A673 (cell line): Measurements from ENCODE around the gene TMED10. TPM values are rescaled to one million over a fixed set of nuclear protein-coding genes. Genes with fewer than 3 reads are reported as not detected.
A peak's percentile ranks its signal among the peaks of the same experiment; 100 is the strongest.

Experiments
- Bru-seq: library from RNA; stranded (reverse); fragments of 400-500 nt; gene quantifications from one replicate; lab custom pipeline; 2021; lab: Mats Ljungman, UMichigan
- BruChase-seq, 2 experiments: library from RNA; stranded (reverse); fragments of 400-500 nt; gene quantifications; one replicate each; lab custom pipeline; 2021; lab: Mats Ljungman, UMichigan
- BruUV-seq: library from RNA; stranded (reverse); fragments of 400-500 nt; replicated peaks from 2 replicates; lab custom pipeline; 2021; lab: Mats Ljungman, UMichigan
- CTCF ChIA-PET: fragments of 300-600 bp; sonication (Branson Sonifier 250); formaldehyde crosslinking; loops from one replicate; lab custom pipeline; 2022; ENCODE audit warnings: antibody characterized with exemption; lab: Charles Lee
- POLR2A ChIA-PET: fragments of 300-600 bp; sonication (Branson Sonifier 250); formaldehyde crosslinking; loops from one replicate; lab custom pipeline; 2022; ENCODE audit warnings: antibody characterized with exemption; ENCODE audit not compliant: low non-redundant PET; lab: Charles Lee
- DNase-seq: peaks from one replicate; pipeline ENCODE4 v3.0.0-alpha.2; 2015; ENCODE audit warnings: low spot score
- H3K27ac ChIP-seq: fragments of 200-600 bp; sonication (generic); 2 replicates; pipeline ENCODE4 v1.5.1; 2016; ENCODE audit warnings: mixed run types, low read depth, mild to moderate bottlenecking, mixed read lengths, antibody characterized with exemption, low read length; ENCODE audit not compliant: poor library complexity, severe bottlenecking
- H3K27me3 ChIP-seq: fragments of 200-600 bp; sonication (generic); replicated peaks from 2 replicates; pipeline ENCODE4 v1.6.1; 2017; ENCODE audit warnings: mixed run types, low read depth, mild to moderate bottlenecking, mixed read lengths, antibody characterized with exemption, low read length; ENCODE audit not compliant: insufficient read depth, poor library complexity
- H3K36me3 ChIP-seq: fragments of 200-600 bp; sonication (generic); 2 replicates; pipeline ENCODE4 v1.6.1; 2016; ENCODE audit warnings: mixed run types, mild to moderate bottlenecking, mixed read lengths, antibody characterized with exemption, low read length; ENCODE audit not compliant: insufficient read depth, poor library complexity, severe bottlenecking
- H3K4me1 ChIP-seq: fragments of 200-600 bp; sonication (generic); 2 replicates; pipeline ENCODE4 v1.6.1; 2017; ENCODE audit warnings: mixed run types, mild to moderate bottlenecking, mixed read lengths, antibody characterized with exemption, low read length; ENCODE audit not compliant: insufficient read depth, poor library complexity, severe bottlenecking
- H3K4me3 ChIP-seq: fragments of 200-600 bp; sonication (generic); 2 replicates; pipeline ENCODE4 v1.5.1; 2016; ENCODE audit warnings: low read depth, mixed run types, mild to moderate bottlenecking, mixed read lengths, low read length; ENCODE audit not compliant: poor library complexity, severe bottlenecking
- H3K9me3 ChIP-seq: fragments of 200-600 bp; sonication (generic); 2 replicates; pipeline ENCODE4 v1.6.1; 2016; ENCODE audit warnings: mixed run types, low read depth, mild to moderate bottlenecking, mixed read lengths, antibody characterized with exemption, low read length; ENCODE audit not compliant: poor library complexity, severe bottlenecking
- EZH2 ChIP-seq: fragments of 200-600 bp; sonication (generic); IDR thresholded peaks from 2 replicates; pipeline ENCODE4 v1.6.1; 2017; ENCODE audit warnings: borderline replicate concordance, low read depth, mild to moderate bottlenecking, mixed read lengths, antibody characterized with exemption, low read length; ENCODE audit not compliant: poor library complexity, severe bottlenecking
- intact Hi-C: fragments of 100-400 bp; cut with micrococcal nuclease; formaldehyde crosslinking; loops from one replicate; pipeline ENCODE4 v1.10.0; 2022; ENCODE audit not compliant: unreplicated experiment
- long read RNA-seq: library from polyadenylated mRNA; stranded (forward); transcript quantifications from one replicate; pipeline ENCODE4 v2.0.0, GENCODE V29; 2022
- total RNA-seq: library from RNA; stranded (reverse); gene quantifications from 2 replicates; pipeline ENCODE4 v1.2.3, GENCODE V29; 2021
- TF ChIP-seq, protein P1 (sequence below): fragments of 300-800, 200-600 bp; sonication (generic); conservative IDR thresholded peaks from 2 replicates; pipeline ENCODE4 v1.5.1; 2017; ENCODE audit warnings: low read depth, mild to moderate bottlenecking, antibody characterized with exemption, low read length, moderate library complexity, mixed read lengths

The TMED10 gene
- 275 and 278 TPM in 2 replicates for total RNA-seq
- percentile 89 among the genes with signal in this experiment for Bru-seq, nascent RNA
- percentile 90 among the genes with signal in this experiment for BruChase-seq, experiment 1, labeled RNA remaining after a 2-hour chase
- BruChase-seq, experiment 2, labeled RNA remaining after a 6-hour chase: percentile 96 among the genes with signal in this experiment
- long read RNA-seq, full-length matches to known transcripts: 406 of 458 reads
- long read RNA-seq, partial matches to known transcripts: 3 of 458 reads
- long read RNA-seq, other reads (novel, unspliced or antisense): 49 of 458 reads

DNA sequence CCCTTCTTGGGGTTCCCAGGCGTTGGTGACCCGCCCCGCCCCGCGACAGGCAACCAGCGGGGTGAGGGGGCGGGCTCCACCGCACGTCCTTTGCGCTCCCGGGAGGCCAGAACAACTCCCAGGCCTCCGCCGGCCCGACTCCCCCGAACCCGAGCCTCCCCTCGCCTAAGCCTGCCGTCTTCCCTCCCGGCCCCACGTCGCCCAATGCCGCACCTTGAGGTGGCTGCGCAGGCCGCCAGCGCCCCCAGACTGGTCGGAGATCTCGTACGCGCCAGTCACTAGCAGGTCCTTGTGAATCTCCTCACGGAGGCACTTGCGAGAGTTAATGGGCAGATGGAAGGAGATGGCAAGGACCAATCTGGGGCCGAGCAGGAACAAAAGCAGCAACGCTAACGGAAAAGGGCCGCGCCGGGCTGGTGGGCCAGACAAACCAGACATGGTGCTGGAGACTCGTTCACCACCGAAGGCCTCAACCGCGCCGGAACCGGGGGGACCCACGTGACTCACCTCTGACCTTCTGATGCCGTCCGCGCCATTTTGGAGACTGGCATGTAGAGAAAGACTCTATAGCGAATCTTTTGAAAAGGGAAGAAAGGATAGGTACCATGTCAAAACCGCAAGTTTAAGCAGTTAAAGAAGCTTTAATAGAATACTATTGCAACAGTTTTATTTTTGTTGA is at the start of gene TMED10:
TSS of gene TMED10 (minus strand) at position 471 of the 679 bp plus-strand sequence. CDS start at position 438, 33 bp downstream.
- ChIA-PET CTCF (no interaction called here), POLR2A (no interaction called here)
- no peaks in the 10 kb centered on the region for H3K36me3 ChIP-seq
- peaks cover 9% of the 10 kb centered on the region for H3K4me1 ChIP-seq
- peak within 1 kb of the TSS; percentile 97 for H3K27ac ChIP-seq
- intact Hi-C loops: no loop called here
- H3K4me3 ChIP-seq: peak within 1 kb of the TSS; percentile 72
- no peaks in the 10 kb centered on the region for H3K27me3 ChIP-seq
- TF ChIP-seq, protein P1, sequence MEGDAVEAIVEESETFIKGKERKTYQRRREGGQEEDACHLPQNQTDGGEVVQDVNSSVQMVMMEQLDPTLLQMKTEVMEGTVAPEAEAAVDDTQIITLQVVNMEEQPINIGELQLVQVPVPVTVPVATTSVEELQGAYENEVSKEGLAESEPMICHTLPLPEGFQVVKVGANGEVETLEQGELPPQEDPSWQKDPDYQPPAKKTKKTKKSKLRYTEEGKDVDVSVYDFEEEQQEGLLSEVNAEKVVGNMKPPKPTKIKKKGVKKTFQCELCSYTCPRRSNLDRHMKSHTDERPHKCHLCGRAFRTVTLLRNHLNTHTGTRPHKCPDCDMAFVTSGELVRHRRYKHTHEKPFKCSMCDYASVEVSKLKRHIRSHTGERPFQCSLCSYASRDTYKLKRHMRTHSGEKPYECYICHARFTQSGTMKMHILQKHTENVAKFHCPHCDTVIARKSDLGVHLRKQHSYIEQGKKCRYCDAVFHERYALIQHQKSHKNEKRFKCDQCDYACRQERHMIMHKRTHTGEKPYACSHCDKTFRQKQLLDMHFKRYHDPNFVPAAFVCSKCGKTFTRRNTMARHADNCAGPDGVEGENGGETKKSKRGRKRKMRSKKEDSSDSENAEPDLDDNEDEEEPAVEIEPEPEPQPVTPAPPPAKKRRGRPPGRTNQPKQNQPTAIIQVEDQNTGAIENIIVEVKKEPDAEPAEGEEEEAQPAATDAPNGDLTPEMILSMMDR: no peak
- no peak for TF ChIP-seq EZH2
- H3K9me3 ChIP-seq: no peaks in the 10 kb centered on the region
- peak; percentile 94 for DNase-seq
- TSS peak; percentile 60 for BruUV-seq

DNA sequence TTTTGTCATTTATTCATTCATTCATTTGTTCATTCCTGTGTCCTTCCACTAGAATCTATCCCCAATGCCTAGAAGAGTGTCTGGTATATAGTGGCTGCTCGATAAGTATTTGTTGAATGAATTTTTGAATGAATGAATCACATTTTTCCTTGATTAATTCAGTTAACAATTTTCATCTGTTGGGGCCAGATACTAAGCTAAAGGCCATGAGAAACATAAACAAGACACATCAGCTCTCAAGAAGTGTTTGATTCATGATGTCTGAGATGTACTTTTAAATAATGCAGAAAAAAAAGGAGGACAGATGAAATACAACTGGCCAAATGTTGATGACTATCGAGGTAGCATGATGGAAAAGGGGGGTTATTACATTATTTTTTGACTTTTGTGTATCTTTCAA is 48.1 kb upstream of the TMED10 start:
- Histone ChIP-seq H3K9me3 (no peaks in the 10 kb centered on the region), H3K27me3 (no peaks in the 10 kb centered on the region), H3K4me3 (no peak overlapping the region), H3K4me1 (peaks cover 8% of the 10 kb centered on the region), H3K27ac (no peak overlapping the region), H3K36me3 (no peaks in the 10 kb centered on the region)
- ChIA-PET POLR2A (no interaction called here), CTCF (no interaction called here)
- no TSS peak for BruUV-seq
- no peak for DNase-seq
- TF ChIP-seq EZH2: no peak
- TF ChIP-seq, protein P1: no peak
- intact Hi-C loops: no loop called here

DNA sequence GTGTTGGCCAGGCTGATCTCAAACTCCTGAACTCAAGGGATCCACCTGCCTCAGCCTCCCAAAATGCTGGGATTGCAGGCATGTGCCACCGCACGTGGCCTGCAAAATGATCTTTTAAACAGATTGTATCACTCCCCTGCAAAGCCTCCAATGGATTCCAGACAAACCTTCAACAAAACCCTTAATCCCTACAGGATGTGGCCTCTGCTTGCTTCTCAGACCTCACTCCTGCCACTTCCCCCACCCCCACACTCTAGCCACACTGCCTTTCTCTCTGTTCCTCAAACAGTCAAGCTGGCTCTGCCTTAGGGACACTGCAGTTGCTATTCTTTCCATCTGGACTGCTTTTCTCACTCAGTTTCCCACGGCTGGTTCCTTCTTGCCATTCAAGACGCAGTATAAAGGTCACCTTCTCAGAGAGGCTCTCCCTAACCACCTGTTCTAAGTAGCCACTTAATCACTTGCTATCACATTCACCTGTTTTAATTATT is 47.3 kb upstream of the TMED10 start:
- intact Hi-C loops: no loop called here
- no TSS peak for BruUV-seq
- Histone ChIP-seq H3K9me3 (no peaks in the 10 kb centered on the region), H3K36me3 (no peaks in the 10 kb centered on the region), H3K27me3 (no peaks in the 10 kb centered on the region), H3K4me3 (no peak overlapping the region), H3K4me1 (no peaks in the 10 kb centered on the region), H3K27ac (no peak overlapping the region)
- no peak for DNase-seq
- ChIA-PET CTCF (no interaction called here), POLR2A (no interaction called here)
- TF ChIP-seq, protein P1: no peak
- no peak for TF ChIP-seq EZH2
